GM18520 (cell line): ENCODE measurements around the gene KPNA5.

Source experiments
- ATAC-seq: cut with Tn5 transposase; IDR thresholded peaks from one replicate; pipeline ENCODE4 v1.9.1; 2021; ENCODE audit not compliant: unreplicated experiment

KPNA5 gene

DNA sequence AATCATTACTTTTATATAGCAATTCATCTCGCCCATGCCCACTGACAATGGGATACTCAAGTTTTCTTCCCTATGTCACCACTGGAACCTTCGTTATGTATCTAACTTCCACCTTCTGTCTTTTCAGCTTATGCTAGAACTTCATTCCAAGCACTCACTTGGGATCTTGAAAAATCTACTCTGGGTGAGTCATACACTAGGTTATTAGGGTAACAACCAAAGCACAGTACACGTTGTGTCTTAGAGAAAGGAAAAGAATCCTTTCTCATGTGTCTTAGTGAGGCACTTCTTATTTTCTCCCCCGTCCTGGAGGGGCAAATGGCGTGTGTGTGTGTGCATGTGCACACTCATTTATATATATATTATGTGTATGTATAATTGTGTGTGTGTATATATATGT, 102.8 kb downstream of the KPNA5 start:
- ATAC-seq = no peak
